ENCODE results near the gene LACTBL1.

The LACTBL1 gene

GRCh38 chr1:22920734-22921451 is 51.8 kb downstream of the LACTBL1 start:
- DNase-seq (ENCODE audit: low read depth) = no peak
- TF ChIP-seq, protein P1, sequence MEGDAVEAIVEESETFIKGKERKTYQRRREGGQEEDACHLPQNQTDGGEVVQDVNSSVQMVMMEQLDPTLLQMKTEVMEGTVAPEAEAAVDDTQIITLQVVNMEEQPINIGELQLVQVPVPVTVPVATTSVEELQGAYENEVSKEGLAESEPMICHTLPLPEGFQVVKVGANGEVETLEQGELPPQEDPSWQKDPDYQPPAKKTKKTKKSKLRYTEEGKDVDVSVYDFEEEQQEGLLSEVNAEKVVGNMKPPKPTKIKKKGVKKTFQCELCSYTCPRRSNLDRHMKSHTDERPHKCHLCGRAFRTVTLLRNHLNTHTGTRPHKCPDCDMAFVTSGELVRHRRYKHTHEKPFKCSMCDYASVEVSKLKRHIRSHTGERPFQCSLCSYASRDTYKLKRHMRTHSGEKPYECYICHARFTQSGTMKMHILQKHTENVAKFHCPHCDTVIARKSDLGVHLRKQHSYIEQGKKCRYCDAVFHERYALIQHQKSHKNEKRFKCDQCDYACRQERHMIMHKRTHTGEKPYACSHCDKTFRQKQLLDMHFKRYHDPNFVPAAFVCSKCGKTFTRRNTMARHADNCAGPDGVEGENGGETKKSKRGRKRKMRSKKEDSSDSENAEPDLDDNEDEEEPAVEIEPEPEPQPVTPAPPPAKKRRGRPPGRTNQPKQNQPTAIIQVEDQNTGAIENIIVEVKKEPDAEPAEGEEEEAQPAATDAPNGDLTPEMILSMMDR (IDR thresholded peaks at IDR 0.05; ENCODE audit: low read length, missing control alignments) = no peak
- H3K4me3 ChIP-seq (replicated peaks; ENCODE audit: low read depth, low read length) = no peak overlapping the region

GRCh38 chr1:22920026-22920733 is 52.5 kb downstream of the LACTBL1 start:
- H3K4me3 ChIP-seq (replicated peaks; ENCODE audit: low read depth, low read length) = no peak overlapping the region
- no peak for DNase-seq (ENCODE audit: low read depth)
- TF ChIP-seq, protein P1 (IDR thresholded peaks at IDR 0.05; ENCODE audit: low read length, missing control alignments) = no peak

- peak; percentile 12 for DNase-seq (ENCODE audit: low read depth)
- H3K4me3 ChIP-seq (replicated peaks; ENCODE audit: low read depth, low read length) = no peak overlapping the region
- TF ChIP-seq, protein P1 (IDR thresholded peaks at IDR 0.05; ENCODE audit: low read length, missing control alignments) = no peak
These were observed 53.2 kb downstream of the LACTBL1 start for GRCh38 chr1:22919341-22920025.

GRCh38 chr1:22918644-22919043 is 54.0 kb downstream of the LACTBL1 start:
- no peak for DNase-seq (ENCODE audit: low read depth)
- TF ChIP-seq, protein P1 (IDR thresholded peaks at IDR 0.05; ENCODE audit: low read length, missing control alignments) = no peak
- no peak overlapping the region for H3K4me3 ChIP-seq (replicated peaks; ENCODE audit: low read depth, low read length)

- TF ChIP-seq, protein P1 (IDR thresholded peaks at IDR 0.05; ENCODE audit: low read length, missing control alignments) = no peak
- DNase-seq (ENCODE audit: low read depth) = no peak
- no peak overlapping the region for H3K4me3 ChIP-seq (replicated peaks; ENCODE audit: low read depth, low read length)
These were observed 54.7 kb downstream of the LACTBL1 start for GRCh38 chr1:22917989-22918388.

GRCh38 chr1:22916471-22916820 is 56.2 kb downstream of the LACTBL1 start:
- TF ChIP-seq, protein P1 (IDR thresholded peaks at IDR 0.05; ENCODE audit: low read length, missing control alignments) = no peak
- H3K4me3 ChIP-seq (replicated peaks; ENCODE audit: low read depth, low read length) = no peak overlapping the region
- DNase-seq (ENCODE audit: low read depth) = no peak
